ENCODE data around the gene USP3. TPM values are rescaled to one million over a fixed set of nuclear protein-coding genes. Genes with fewer than 3 reads are reported as not detected.

USP3 gene
- total RNA-seq, 2 donors from 2014 or later, result 51.5 to 52.5 TPM

GRCh38 chr15:63522225-63522578 is 17.8 kb downstream of the USP3 start:
- no peaks in the 10 kb centered on the region for H3K9me3 Mint-ChIP-seq
- Histone ChIP-seq H3K9ac (ENCODE audit: extremely low read depth, low read length, poor library complexity, severe bottlenecking) (no peak overlapping the region), H3K27me3 (ENCODE audit: control insufficient read depth, insufficient read depth, low read length, poor library complexity, severe bottlenecking) (no peaks in the 10 kb centered on the region), H3K4me1 (ENCODE audit: control insufficient read depth, insufficient read depth, low read length) (peaks cover 7% of the 10 kb centered on the region), H3K4me3 (ENCODE audit: low read length) (no peak overlapping the region), H3K9me3 (ENCODE audit: control insufficient read depth, low read length) (no peaks in the 10 kb centered on the region), H3K36me3 (ENCODE audit: control insufficient read depth, insufficient read depth, low read length) (no peaks in the 10 kb centered on the region), H3K27ac (ENCODE audit: low read depth, low read length) (no peak overlapping the region)
- DNase-seq, result no peak
- no peak for TF ChIP-seq CTCF (conservative IDR thresholded peaks at IDR 0.05)
- H3K27ac Mint-ChIP-seq, result no peak overlapping the region
- 89 to 100% methylated on average over 2 to 3 of the region's 3 CpGs for WGBS, 2 experiments (ENCODE audit: insufficient coverage in 1 of 2, insufficient read length in 1 of 2)
- no peaks in the 10 kb centered on the region for H3K27me3 Mint-ChIP-seq (ENCODE audit: insufficient read depth)
- peaks cover 11% of the 10 kb centered on the region for H3K4me1 Mint-ChIP-seq
- no peak overlapping the region for H3K4me3 Mint-ChIP-seq
- peaks cover 4% of the 10 kb centered on the region for H3K36me3 Mint-ChIP-seq (ENCODE audit: low read depth)

- Mint-ChIP-seq H3K9me3 (no peaks in the 10 kb centered on the region), H3K4me3 (no peak overlapping the region), H3K27me3 (ENCODE audit: insufficient read depth) (no peaks in the 10 kb centered on the region), H3K4me1 (peaks cover 4% of the 10 kb centered on the region), H3K27ac (no peak overlapping the region), H3K36me3 (ENCODE audit: low read depth) (peaks cover 4% of the 10 kb centered on the region)
- WGBS, 2 experiments (ENCODE audit: insufficient coverage in 1 of 2, insufficient read length in 1 of 2), result 93 to 100% methylated on average over 3 to 4 of the region's 4 CpGs
- H3K9ac ChIP-seq (ENCODE audit: extremely low read depth, low read length, poor library complexity, severe bottlenecking), result no peak overlapping the region
- peaks cover 3% of the 10 kb centered on the region for H3K4me1 ChIP-seq (ENCODE audit: control insufficient read depth, insufficient read depth, low read length)
- H3K27ac ChIP-seq (ENCODE audit: low read depth, low read length), result no peak overlapping the region
- no peak for TF ChIP-seq CTCF (conservative IDR thresholded peaks at IDR 0.05)
- H3K36me3 ChIP-seq (ENCODE audit: control insufficient read depth, insufficient read depth, low read length), result no peaks in the 10 kb centered on the region
- no peak for DNase-seq
- H3K9me3 ChIP-seq (ENCODE audit: control insufficient read depth, low read length), result no peaks in the 10 kb centered on the region
- H3K4me3 ChIP-seq (ENCODE audit: low read length), result no peak overlapping the region
- no peaks in the 10 kb centered on the region for H3K27me3 ChIP-seq (ENCODE audit: control insufficient read depth, insufficient read depth, low read length, poor library complexity, severe bottlenecking)
Observed at GRCh38 chr15:63523306-63523990, 19.1 kb downstream of the USP3 start.

GRCh38 chr15:63524316-63525015 is 20.1 kb downstream of the USP3 start:
- Histone ChIP-seq H3K27me3 (ENCODE audit: control insufficient read depth, insufficient read depth, low read length, poor library complexity, severe bottlenecking) (no peaks in the 10 kb centered on the region), H3K9me3 (ENCODE audit: control insufficient read depth, low read length) (no peaks in the 10 kb centered on the region), H3K36me3 (ENCODE audit: control insufficient read depth, insufficient read depth, low read length) (no peaks in the 10 kb centered on the region), H3K27ac (ENCODE audit: low read depth, low read length) (no peak overlapping the region), H3K4me1 (ENCODE audit: control insufficient read depth, insufficient read depth, low read length) (peaks cover 3% of the 10 kb centered on the region), H3K9ac (ENCODE audit: extremely low read depth, low read length, poor library complexity, severe bottlenecking) (no peak overlapping the region), H3K4me3 (ENCODE audit: low read length) (no peak overlapping the region)
- no peak for DNase-seq
- no peaks in the 10 kb centered on the region for H3K27me3 Mint-ChIP-seq (ENCODE audit: insufficient read depth)
- H3K4me1 Mint-ChIP-seq, result peaks cover 4% of the 10 kb centered on the region
- peak overlapping the region; percentile 32 for H3K27ac Mint-ChIP-seq
- peaks cover 6% of the 10 kb centered on the region for H3K36me3 Mint-ChIP-seq (ENCODE audit: low read depth)
- TF ChIP-seq CTCF (conservative IDR thresholded peaks at IDR 0.05), result no peak
- no peaks in the 10 kb centered on the region for H3K9me3 Mint-ChIP-seq
- no peak overlapping the region for H3K4me3 Mint-ChIP-seq
- 73 to 93% methylated on average over 3 to 5 of the region's 5 CpGs for WGBS, 2 experiments (ENCODE audit: insufficient coverage in 1 of 2, insufficient read length in 1 of 2)
